Measurements from ENCODE around the gene TBC1D22B. TPM values are rescaled to one million over a fixed set of nuclear protein-coding genes. Genes with fewer than 3 reads are reported as not detected.

Gene TBC1D22B
- total and polyA plus RNA-seq, 9 of the 15 experiments (the other 6 are each of a cell fraction or from before 2014, with no cell fraction given): 4.8 to 24.2 (median 13.5) TPM

GRCh38 chr6:37239950-37240713, 17.4 kb upstream of the TBC1D22B start (continued):
- TF ChIP-seq AFF4 (CRISPR knock-in tag; IDR thresholded peaks at IDR 0.05): no peak
- TF ChIP-seq ZKSCAN3 (CRISPR knock-in tag; IDR thresholded peaks at IDR 0.05): no peak
- TF ChIP-seq RUNX1 (IDR thresholded peaks at IDR 0.05; ENCODE audit: low read depth): no peak
- peak; percentile 94 for TF ChIP-seq ZNF766 (CRISPR knock-in tag; conservative IDR thresholded peaks at IDR 0.05)
- 0 out of 2 replicates have a peak, but pooled peaks have one; percentile 31 for TF ChIP-seq PHTF2 (CRISPR knock-in tag; IDR thresholded peaks at IDR 0.05)
- TF ChIP-seq ZNF77 (CRISPR knock-in tag; IDR thresholded peaks at IDR 0.05): no peak
- no peak for TF ChIP-seq CEBPG (CRISPR knock-in tag; IDR thresholded peaks at IDR 0.05)
- no peak for TF ChIP-seq CEBPG (tag; conservative IDR thresholded peaks at IDR 0.05 in 1 of 2, IDR thresholded peaks at IDR 0.05 in 1 of 2)
- TF ChIP-seq ZBTB2 (IDR thresholded peaks at IDR 0.05): peak; percentile 30; the same call in 1 of the 2 replicates
- TF ChIP-seq BCLAF1 (IDR thresholded peaks at IDR 0.05; ENCODE audit: borderline replicate concordance in 1 of 2, control insufficient read depth in 1 of 2, low read depth in 2 of 2, low read length in 1 of 2): 0 out of 4 replicates have a peak, but pooled peaks of 1 of the 2 experiments have one; percentile 17
- no peak for TF ChIP-seq ZNF184 (CRISPR knock-in tag; IDR thresholded peaks at IDR 0.05)
- no peak for TF ChIP-seq ETS1 (conservative IDR thresholded peaks at IDR 0.05; ENCODE audit: control insufficient read depth, low read depth, low read length)
- peak; percentile 89 for TF ChIP-seq DPF2 (IDR thresholded peaks at IDR 0.05)
- peak; percentile 70; the same call in 1 of the 2 replicates for TF ChIP-seq MTA1 (IDR thresholded peaks at IDR 0.05; ENCODE audit: borderline replicate concordance)
- peak in 1 of 2 experiments; percentile 56; a peak in 1 of 4 replicates for TF ChIP-seq ZNF639 (CRISPR knock-in tag; conservative IDR thresholded peaks at IDR 0.05 in 1 of 2, IDR thresholded peaks at IDR 0.05 in 1 of 2)
